K562 (cell line): Measurements from ENCODE around the gene SCAP. TPM values are rescaled to one million over a fixed set of nuclear protein-coding genes. Genes with fewer than 3 reads are reported as not detected.
A peak's percentile ranks its signal among the peaks of the same experiment; 100 is the strongest.

ENCODE experiments used
- DNMT1 ChIP-seq: fragments of 450-650 bp; IDR thresholded peaks from 2 replicates; pipeline ENCODE4 v1.6.1; 2016; ENCODE audit warnings: antibody characterized with exemption, mild to moderate bottlenecking
- EWSR1 ChIP-seq: fragments of 450-650 bp; IDR thresholded peaks from 2 replicates; pipeline ENCODE4 v1.6.1; 2018; ENCODE audit warnings: borderline replicate concordance, mild to moderate bottlenecking, low read depth, moderate library complexity; ENCODE audit not compliant: partially characterized antibody
- GATAD2A ChIP-seq: fragments of 450-650 bp; IDR thresholded peaks from 2 replicates; pipeline ENCODE4 v1.6.1; 2017
- NR0B1 ChIP-seq: fragments of 450-650 bp; IDR thresholded peaks from one replicate; pipeline ENCODE4 v1.6.1; 2018; ENCODE audit warnings: mild to moderate bottlenecking, moderate library complexity; ENCODE audit not compliant: partially characterized antibody
- UBTF ChIP-seq, 2 experiments: IDR thresholded peaks; 2 replicates each; pipeline ENCODE4 v1.6.1; 2012; ENCODE audit warnings: improper control_type of control experiment in 2 of 2, low read depth in 2 of 2, low read length in 2 of 2, borderline replicate concordance in 1 of 2
- ZNF175 ChIP-seq: fragments of 200-800 bp; sonication (Bioruptor generic); IDR thresholded peaks from 2 replicates; pipeline ENCODE4 v1.6.1; 2016; ENCODE audit warnings: low read depth, mild to moderate bottlenecking, missing genetic modification characterization, missing compliant biosample characterization
- ZNF263 ChIP-seq: sonication (generic); formaldehyde crosslinking; IDR thresholded peaks from 2 replicates; pipeline ENCODE4 v1.8.0; 2022; ENCODE audit warnings: mild to moderate bottlenecking, missing genetic modification reagents, borderline replicate concordance
- polyA plus RNA-seq, 8 experiments: library from polyadenylated mRNA; depleted of rRNA in 4 of 8; stranded (reverse) in 5 of 8; unstranded in 3 of 8; fragments of >200 nt; fragmentation: Nextera tagmentation in 2 of 8; fragmentation: Illumina TruSeq in 1 of 8; extraction: Ambion mirVana in 2 of 8; extraction: Trizol in 1 of 8; gene quantifications; 2 replicates each; pipeline versions ENCODE4 v1.2.1 to v1.2.3, GENCODE V29; 2011 to 2014; ENCODE audit warnings: inconsistent platforms in 1 of 8, missing spikeins in 1 of 8
- total RNA-seq, 7 experiments: library from RNA; depleted of rRNA in 6 of 7; stranded (reverse); fragments of >200 nt in 6 of 7; fragmentation: Illumina TruSeq in 2 of 7; extraction: Trizol in 2 of 7; gene quantifications; 2 replicates each; pipeline versions ENCODE4 v1.2.1 to v1.2.3, GENCODE V29; 2011 to 2021; ENCODE audit warnings: low replicate concordance in 1 of 7
- TF ChIP-seq, protein P1 (sequence below), 3 experiments: IDR thresholded peaks in 2 of 3; conservative IDR thresholded peaks in 1 of 3; 2 replicates each; pipeline ENCODE4 v1.5.1; 2011 to 2012; ENCODE audit warnings: low read length in 3 of 3, mild to moderate bottlenecking in 3 of 3, control low read depth in 2 of 3, improper control_type of control experiment in 1 of 3, inconsistent platforms in 1 of 3, low read depth in 1 of 3, mixed read lengths in 1 of 3, moderate library complexity in 1 of 3; ENCODE audit not compliant: insufficient read depth in 2 of 3
- TF ChIP-seq, protein P2 (sequence below): fragments of 250-450 bp; sonication (Bioruptor Pico); IDR thresholded peaks from 2 replicates; pipeline ENCODE4 v1.5.0; 2021; ENCODE audit warnings: mild to moderate bottlenecking, moderate library complexity
- TF ChIP-seq, protein P3 (sequence below): fragments of 150-350 bp; IDR thresholded peaks from 2 replicates; pipeline ENCODE4 v1.6.1; 2014; ENCODE audit warnings: low read depth, mild to moderate bottlenecking, low read length, borderline replicate concordance

The SCAP gene
- total and polyA plus RNA-seq, 9 of the 15 experiments (the other 6 are each of a cell fraction or from before 2014, with no cell fraction given), result 2.6 to 104 (median 37.8) TPM

GRCh38 chr3:47475570-47476329 lies at the start of gene SCAP (continued):
- TF ChIP-seq NR0B1 (no peak), ZNF175 (no peak), EWSR1 (no peak), GATAD2A (peak; percentile 63), DNMT1 (0 out of 2 replicates have a peak, but pooled peaks have one; percentile 73), ZNF263 (CRISPR knock-in tag) (no peak; the same call in 1 of the 2 replicates), UBTF (IDR thresholded peaks at IDR 0.05; ENCODE audit: borderline replicate concordance in 1 of 2, low read depth in 2 of 2, low read length in 2 of 2) (peak; percentile 24 to 95; a peak in 3 of 4 replicates)
- TF ChIP-seq, protein P1, sequence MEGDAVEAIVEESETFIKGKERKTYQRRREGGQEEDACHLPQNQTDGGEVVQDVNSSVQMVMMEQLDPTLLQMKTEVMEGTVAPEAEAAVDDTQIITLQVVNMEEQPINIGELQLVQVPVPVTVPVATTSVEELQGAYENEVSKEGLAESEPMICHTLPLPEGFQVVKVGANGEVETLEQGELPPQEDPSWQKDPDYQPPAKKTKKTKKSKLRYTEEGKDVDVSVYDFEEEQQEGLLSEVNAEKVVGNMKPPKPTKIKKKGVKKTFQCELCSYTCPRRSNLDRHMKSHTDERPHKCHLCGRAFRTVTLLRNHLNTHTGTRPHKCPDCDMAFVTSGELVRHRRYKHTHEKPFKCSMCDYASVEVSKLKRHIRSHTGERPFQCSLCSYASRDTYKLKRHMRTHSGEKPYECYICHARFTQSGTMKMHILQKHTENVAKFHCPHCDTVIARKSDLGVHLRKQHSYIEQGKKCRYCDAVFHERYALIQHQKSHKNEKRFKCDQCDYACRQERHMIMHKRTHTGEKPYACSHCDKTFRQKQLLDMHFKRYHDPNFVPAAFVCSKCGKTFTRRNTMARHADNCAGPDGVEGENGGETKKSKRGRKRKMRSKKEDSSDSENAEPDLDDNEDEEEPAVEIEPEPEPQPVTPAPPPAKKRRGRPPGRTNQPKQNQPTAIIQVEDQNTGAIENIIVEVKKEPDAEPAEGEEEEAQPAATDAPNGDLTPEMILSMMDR (IDR thresholded peaks at IDR 0.05 in 2 of 3, conservative IDR thresholded peaks at IDR 0.05 in 1 of 3; ENCODE audit: insufficient read depth in 2 of 3, low read depth in 1 of 3, low read length in 3 of 3), result peak; percentile 91 to 93 (median 92)
- TF ChIP-seq, protein P2, sequence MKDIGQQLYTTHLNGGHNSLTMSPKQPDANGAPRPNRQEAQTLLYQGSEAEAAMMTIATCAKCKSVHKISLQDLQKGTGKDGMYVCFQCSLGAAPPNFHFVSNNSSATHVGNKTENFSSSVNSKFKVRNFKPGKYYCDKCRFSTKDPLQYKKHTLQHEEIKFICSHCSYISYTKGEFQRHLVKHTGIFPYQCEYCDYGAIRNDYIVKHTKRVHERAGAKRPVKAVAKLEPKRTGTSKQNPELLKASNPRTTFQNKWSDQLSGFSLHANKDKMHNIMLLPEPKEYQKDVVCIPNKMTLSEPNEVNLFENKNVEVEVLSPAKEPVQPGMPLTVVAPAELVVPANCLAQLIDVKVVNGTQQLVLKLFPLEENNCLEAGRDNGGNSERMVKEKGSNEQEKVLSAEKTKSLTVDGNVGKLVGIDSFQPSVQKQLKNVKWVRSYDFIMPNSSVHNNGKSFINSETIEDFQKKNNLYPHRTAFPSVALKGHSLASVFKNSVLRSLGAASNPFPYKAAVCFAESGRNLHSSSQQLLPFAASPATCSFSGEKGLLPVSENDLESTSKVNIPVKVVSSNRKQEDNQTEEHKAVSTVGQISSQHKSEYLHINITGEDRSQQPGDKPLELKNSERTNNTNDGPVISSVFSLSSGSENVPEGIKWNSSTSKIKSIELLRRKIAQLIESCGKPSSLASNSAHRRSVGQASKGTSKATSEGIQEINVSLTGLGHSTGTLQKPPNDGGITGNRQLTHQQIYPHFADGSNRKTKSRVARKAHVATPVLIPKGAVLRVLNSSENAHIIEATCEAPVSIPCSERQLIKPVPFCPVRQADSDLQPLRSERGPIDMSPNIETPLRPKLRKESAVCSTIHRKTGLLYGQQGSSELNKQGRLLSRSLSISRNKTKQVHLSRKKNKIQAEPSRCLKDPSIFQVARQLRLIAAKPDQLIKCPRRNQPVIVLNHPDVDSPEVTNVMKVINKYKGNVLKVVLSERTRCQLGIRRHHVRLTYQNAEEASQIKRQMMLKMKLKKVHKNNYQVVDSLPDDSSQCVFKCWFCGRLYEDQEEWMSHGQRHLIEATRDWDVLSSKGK (CRISPR knock-in tag), result no peak
- TF ChIP-seq, protein P3, sequence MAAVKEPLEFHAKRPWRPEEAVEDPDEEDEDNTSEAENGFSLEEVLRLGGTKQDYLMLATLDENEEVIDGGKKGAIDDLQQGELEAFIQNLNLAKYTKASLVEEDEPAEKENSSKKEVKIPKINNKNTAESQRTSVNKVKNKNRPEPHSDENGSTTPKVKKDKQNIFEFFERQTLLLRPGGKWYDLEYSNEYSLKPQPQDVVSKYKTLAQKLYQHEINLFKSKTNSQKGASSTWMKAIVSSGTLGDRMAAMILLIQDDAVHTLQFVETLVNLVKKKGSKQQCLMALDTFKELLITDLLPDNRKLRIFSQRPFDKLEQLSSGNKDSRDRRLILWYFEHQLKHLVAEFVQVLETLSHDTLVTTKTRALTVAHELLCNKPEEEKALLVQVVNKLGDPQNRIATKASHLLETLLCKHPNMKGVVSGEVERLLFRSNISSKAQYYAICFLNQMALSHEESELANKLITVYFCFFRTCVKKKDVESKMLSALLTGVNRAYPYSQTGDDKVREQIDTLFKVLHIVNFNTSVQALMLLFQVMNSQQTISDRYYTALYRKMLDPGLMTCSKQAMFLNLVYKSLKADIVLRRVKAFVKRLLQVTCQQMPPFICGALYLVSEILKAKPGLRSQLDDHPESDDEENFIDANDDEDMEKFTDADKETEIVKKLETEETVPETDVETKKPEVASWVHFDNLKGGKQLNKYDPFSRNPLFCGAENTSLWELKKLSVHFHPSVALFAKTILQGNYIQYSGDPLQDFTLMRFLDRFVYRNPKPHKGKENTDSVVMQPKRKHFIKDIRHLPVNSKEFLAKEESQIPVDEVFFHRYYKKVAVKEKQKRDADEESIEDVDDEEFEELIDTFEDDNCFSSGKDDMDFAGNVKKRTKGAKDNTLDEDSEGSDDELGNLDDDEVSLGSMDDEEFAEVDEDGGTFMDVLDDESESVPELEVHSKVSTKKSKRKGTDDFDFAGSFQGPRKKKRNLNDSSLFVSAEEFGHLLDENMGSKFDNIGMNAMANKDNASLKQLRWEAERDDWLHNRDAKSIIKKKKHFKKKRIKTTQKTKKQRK, result no peak
